Skeletal muscle cell (primary cell): ENCODE measurements around the gene TRPM2.
"Not testable (repeated sequence)": the region's sequence is repeated elsewhere in the genome, so short reads cannot be mapped to it uniquely, and the experiment has no call there.

Experiments
- DNase-seq: peaks from one replicate; pipeline ENCODE4 v3.0.0-alpha.2; 2010; ENCODE audit warnings: low read depth
- H3K4me3 ChIP-seq: 2 replicates; pipeline ENCODE4 v1.5.1; 2011; ENCODE audit warnings: low read depth, mild to moderate bottlenecking, control low read depth, low read length, moderate library complexity

The TRPM2 gene

DNA sequence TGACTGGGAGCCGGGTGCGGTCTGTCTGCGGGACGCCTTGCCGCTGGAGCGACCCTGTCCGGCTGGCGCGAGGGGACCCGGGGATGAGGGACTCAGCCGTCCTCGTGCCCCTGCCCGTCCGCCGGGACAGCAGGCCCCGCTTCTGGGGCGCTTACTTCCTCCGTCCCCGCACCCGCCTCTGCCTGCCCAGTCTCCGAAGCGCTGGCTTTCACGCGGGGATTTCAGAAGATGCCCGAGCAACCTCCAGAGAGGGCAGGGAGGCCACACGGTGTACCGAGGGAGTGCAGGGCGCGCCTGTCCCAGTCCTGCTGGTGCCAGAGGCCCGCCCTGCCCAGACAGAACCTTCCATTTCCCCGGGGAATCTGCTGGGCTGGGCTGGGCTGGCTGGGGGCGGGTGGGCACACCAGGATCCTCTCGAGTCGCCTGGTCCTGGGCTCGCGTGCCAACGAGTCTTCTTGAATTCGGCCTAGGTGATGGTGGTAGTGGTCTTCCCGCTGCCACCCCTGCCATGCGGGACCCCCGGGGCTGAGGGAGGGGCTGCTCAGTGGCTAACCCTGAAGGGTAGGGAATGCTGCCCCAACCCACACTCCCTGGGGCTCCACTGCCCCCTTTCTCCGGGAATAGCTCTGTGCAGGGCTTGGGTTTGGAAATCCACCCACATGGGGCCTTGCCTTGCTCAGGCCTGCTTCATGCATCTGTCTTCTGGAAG is 2.5 kb upstream of the TRPM2 start:
- DNase-seq, result no peak
- H3K4me3 ChIP-seq, result no peak overlapping the region

DNA sequence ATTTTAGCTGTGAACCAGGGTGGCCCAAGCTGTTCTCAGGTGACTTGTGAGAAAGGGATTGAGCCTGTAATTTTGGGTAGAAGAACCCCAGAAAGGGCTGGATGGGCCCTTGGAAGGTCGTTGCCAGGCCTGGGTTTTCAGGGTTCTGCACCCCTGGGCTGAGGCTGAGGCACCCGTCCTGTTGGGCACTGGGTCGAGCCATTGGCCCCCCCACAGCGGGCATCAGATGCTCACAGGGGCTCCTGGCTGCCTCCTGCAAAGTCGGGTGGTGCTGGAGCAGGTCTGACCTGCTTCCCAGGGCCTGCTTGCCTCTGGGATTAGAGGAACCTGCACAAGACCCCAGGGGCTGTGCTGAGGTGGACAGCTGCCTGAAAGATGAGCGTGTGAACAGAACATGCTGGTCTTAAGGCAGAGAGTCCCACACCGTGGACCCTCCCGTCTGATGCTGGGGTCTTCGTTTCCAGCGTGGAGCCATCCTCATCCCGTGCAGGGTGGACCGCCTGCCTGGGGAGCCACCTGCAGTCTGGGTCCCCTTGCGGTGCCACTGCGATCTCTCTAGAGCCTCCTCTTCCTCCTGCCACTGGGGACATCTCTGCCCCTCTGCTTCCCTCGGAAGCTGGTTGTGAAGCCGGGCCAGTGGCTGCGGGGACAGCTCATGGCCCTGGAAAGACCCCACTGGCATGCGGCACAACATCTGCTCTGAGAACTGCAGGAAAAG is 1.7 kb upstream of the TRPM2 start:
- no peak overlapping the region for H3K4me3 ChIP-seq
- DNase-seq, result no peak

DNA sequence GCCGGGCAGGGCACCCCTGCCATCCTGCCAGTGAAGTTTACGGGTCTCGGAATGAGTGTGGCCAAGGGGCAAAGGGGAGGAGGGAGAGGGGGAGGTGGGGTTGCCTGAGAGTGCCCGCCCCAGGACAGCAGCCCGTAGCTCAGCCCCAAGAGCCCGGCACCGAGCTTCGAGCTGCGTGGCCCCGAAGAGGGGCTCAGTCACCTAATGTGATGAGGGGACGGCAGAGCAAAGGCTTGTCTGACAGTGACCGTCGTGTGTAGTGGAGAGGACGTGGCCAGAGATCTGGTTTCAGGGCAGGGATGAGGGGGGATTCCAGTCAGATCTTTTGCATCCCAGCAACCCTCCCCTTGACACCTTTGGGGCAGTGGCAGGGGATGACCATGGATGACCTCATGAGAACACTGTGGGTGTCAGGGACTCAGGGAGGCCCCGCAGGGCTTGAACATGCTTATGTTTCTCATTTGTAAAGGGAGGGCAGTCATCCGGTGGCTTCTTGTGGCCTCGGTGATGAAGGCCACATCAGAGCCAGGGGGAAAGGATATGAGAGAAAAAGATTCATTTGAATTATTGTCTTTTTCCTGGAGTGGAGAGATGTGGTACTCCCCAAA is 1.1 kb upstream of the TRPM2 start:
- H3K4me3 ChIP-seq, result no peak overlapping the region
- DNase-seq, result no peak

DNA sequence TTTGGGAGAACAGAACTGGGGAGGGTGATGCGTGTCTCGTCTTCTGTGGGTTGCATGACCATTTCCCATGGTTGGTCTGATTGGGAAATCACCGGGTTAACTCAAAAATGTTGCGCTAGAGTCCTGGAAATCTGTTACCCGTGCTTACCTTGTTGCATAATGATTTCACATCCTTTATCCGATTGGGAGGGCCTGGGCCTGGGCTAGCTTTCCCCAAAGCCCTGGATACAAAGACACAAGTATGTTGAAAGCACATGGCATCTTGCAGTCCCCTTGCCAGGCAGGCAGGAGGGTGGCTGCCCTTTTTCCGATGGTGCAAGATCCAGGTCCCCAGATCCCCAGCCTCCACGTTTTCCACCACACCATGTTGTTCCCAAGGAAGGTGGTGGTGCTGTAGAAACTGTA is 582 bp downstream of the TRPM2 start:
- no peak for DNase-seq
- H3K4me3 ChIP-seq, result no peak overlapping the region

DNA sequence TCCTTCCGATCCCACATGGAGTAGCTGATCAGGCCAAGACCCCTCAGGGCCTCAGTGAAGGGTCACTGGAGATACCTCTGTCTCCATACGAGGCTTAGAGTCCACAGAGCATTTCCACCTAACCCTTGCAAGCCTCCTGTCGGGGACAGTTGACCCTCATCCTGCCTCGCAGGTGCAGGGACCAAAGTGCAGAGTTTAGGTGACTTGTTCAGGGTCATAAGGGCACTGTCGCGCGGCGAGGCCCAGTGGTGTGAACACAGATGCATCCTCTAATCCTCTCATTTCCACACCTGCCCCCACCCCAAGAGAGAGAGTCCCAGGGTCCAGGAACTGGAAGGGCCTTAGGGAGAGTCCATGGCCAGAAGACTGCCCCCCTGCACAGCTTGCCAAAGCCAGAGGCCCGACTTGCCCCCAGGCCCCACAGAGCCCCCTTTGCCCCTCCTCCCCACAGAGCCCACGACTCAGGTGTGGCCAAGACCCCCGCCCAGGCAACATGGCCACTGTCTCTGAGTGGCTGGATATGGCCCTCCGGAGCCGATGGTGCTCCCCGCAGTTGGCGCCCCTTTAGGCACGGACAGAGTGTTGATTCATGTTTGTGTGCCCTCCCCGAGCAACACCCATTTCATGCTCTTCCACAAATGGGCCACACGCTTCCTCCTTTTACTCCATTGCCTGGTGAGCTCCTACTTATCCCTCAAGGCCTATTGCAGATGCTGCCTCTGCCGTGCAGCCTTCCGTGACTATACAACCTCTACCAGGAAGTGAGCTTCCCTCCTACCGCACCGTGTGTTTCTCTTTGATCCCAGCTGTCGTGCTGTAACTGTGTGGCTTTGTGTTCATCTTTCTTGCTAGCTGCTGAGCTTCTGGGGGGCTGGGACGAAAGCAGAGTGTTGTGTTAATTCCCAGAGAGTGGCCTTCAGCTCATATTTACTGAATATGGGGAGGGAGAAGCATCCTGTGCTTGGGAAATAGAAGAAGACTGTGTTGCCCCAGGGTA is 1.7 kb downstream of the TRPM2 start:
- H3K4me3 ChIP-seq, result no peak overlapping the region
- no peak for DNase-seq

DNA sequence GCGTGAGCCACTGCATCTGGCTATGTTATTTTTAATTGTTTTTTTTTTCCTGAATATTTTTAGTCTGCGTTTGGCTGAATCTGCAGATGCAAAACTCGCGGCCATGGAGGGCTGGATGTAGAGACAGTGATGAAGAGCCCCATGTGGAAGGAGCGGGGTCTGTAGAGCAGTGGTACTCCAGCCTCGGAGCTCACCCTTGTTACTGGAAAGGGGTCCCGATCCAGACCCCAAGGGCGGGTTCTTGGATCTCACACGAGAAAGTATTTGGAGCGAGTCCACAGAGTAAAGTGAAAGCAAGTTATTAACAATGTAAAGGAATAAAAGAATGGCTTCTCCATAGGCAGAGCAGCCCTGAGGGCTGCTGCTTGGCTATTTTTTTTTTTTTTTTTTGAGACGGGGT is 2.7 kb downstream of the TRPM2 start:
- no peak overlapping the region for H3K4me3 ChIP-seq
- no peak for DNase-seq

DNA sequence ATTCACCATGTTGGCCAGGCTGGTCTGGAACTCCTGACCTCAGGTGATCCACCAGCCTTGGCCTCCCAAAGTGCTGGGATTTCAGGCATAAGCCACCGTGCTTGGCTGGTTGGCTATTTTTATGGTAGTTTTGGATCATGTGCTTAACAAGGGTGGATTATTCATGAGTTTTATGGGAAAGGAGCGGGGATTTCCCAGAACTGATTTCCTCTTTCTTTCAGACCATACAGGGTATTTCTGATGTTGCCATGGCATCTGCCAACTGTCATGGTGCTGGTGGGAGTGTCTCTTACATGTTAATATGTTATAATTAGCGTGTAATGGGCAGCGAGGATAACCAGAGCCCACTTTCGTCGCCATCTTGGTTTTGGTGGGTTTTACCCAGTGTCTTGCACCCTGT is 3.2 kb downstream of the TRPM2 start:
- no peak overlapping the region for H3K4me3 ChIP-seq
- DNase-seq, result no peak

DNA sequence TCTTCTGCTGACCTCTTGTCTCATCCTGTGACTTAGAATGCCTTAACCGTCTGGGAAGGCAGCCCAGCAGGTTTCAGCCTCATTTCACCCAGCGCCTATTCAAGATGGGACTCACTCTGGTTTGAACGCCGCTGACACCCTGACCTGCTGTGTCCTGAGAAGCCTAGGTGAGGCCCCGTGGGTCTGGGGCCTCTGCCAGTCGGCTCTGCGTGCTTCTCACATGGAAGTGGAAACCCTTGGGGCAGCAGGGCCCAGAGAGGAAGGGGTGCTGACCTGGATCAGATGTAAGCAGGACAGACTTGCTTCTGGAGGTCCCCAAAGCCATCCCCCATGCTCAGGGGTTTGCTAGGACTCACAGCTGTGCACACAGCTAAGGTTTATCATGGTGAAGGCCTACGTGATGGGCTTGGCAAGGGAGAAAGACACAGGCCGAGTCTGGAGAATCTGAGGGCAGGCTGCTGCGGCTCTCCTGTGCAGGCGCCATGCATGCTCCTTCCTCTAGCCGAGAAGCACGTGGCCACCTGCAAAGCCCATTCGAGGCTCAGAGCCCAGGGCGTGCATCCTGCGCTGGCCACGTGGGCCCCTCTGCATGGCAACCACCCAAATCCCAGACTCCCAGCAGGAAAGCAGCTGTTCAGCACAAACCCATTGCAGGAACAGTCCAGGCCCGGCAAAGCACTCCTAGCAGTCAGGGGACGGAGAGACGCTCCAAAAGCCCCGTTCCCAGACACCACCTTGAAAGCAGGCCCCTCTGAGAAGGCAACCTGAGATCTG is 3.8 kb downstream of the TRPM2 start:
- no peak overlapping the region for H3K4me3 ChIP-seq
- DNase-seq, result no peak

DNA sequence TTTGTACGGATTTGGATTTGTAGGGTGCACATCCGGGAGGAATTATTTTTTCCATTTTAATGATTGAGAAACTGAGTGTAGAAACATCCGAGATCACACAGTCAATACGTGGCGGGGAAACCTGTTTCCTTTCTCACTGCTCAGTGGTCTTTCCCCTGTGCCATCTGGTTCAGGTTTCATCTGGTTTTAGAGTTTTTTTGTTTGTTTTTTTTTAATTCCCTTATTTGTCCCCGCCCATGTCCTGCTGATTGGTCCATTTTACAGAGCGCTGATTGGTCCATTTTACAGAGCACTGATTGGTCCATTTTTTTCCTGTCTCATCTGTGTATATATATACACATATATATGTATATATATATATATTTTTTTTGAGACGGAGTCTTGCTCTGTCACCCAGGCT is 6.0 kb downstream of the TRPM2 start:
- no peak for DNase-seq

DNA sequence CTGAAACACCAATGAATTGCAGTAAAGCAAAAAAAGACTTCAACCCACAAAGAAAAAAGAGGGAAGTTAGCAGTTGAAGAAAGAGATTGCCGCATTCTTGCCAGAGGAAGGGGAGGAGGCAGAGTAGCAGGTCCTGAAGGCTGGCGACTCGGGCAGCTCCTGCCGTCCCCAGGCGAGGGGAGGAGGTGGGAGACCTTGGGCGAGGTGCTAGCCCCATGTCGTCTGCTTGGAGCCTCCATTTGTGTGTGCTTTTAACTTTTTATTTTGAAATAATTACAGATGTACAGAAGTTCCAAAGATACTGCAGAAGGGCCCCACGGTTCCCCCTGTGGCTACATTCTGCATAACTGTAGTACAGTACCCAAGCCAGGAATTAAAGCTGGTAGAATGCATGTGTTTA is 6.7 kb downstream of the TRPM2 start:
- DNase-seq, result no peak
- H3K4me3 ChIP-seq, result no peak overlapping the region

More for the DNA sequence above, 6.0 kb downstream of the TRPM2 start:
- no peak overlapping the region for H3K4me3 ChIP-seq

DNA sequence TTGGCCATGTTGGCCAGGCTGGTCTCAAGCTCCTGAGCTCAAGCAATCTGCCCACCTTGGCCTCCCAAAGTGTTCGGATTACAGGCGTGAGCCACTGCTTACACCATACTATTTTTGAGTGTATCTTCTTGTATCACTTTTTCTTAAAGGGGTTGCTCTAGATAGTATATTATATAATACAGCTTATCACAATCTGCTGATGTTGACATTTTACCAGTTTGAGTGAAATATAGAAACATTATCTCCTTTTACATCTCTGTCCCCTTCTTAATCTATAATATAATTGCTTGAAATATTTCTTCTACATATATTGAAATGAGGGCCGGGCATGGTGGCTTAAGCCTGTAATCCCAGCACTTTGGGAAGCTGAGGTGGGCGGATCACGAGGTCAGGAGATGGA is 8.5 kb downstream of the TRPM2 start:
- H3K4me3 ChIP-seq, DNase-seq: not testable (repeated sequence)

DNA sequence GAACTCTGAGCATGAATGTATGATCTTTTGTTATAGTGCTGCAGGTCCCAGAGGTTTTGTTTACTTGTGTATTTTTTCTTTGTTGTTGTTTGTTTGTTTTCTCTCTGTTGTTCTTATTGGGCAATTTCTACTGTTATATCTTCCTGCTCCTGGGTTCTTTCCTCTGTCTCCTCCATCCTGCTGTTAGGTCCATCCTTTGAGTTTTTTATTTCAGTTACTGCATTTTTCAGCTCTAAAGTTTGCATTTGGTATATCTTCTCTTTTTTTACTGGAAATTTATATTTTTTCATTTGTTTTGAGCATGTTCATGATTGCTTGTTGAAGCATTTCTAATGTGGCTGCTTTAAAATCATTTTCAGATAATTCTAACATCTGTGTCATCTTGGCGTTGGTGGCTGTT is 9.9 kb downstream of the TRPM2 start:
- no peak overlapping the region for H3K4me3 ChIP-seq
- DNase-seq, result no peak

DNA sequence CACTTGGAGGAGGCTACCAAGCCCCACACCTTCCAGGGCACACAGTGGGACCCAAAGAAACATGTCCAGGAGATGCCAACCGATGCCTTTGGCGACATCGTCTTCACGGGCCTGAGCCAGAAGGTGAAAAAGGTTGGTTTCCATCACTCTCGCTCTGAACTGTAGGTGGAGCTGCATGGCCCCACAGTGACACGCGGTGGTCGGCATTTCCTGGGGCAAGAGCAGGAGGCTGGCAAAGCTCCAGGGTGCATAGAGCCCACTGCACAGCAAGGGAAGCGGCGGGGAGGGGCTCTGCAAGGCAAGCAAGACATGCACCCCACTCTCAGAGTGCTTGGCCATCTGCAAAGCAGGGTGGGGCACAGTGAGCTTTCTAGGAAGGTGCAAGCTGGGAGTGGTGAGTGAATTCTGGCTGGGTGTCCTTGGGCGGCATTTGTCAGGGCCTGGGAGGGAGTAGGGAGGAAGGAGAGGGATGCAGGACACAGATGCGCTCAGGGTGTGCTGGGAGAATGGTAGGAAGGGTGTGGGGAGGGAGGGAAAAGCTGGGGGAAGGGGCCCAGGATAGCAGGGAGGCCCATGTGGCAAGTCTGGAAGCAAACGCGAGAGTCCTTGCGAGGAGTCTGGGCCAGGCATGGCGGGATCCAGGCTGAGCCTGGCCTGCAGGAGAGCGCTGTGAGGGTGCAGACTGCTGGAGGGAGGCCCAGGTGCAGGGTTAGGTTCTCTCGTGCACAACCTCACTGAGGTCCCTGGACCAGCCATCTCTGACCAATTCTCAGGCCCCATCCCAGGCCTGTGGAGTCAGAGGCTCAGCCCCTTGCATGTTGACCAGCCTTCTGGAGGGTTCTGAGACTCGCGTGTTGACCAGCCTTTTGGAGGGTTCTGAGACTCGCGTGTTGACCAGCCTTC is 11.0 kb downstream of the TRPM2 start:
- no peak for DNase-seq

DNA sequence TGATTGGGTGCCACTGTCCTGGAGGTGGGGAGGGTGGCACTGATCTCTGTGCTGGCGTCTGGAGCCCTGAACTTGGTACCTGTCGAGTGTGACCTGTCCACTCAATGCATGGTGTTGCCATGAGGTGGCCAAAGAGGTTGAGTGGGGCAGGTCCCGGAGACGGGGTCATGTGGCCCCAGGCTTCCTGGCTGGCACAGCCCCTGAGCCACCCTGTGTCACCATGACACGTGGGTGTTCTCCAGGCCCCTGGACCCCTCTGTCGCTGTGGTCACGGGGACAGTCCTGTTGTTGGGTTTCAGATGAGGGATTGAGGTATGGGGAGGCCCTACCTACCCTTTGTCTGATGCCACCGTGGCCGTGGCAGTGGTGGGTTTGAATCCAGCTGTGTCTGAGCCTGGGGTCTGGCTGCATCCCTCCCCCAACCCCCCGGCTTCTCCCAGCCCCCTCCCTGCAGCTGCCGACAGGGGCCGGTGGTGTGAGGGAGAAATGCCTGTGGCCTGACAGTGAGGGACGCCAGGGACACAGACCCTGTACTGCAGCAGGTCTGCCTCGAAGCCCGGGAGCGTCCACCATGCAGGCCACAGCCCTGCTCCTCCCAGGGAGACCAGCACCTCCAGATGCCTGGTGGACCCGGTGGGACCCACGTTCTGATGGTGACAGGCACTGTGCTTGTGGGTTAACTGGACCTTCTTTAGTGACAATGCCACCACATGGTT is 12.0 kb downstream of the TRPM2 start:
- H3K4me3 ChIP-seq, result no peak overlapping the region
- no peak for DNase-seq

More for the DNA sequence above, 11.0 kb downstream of the TRPM2 start:
- no peak overlapping the region for H3K4me3 ChIP-seq

DNA sequence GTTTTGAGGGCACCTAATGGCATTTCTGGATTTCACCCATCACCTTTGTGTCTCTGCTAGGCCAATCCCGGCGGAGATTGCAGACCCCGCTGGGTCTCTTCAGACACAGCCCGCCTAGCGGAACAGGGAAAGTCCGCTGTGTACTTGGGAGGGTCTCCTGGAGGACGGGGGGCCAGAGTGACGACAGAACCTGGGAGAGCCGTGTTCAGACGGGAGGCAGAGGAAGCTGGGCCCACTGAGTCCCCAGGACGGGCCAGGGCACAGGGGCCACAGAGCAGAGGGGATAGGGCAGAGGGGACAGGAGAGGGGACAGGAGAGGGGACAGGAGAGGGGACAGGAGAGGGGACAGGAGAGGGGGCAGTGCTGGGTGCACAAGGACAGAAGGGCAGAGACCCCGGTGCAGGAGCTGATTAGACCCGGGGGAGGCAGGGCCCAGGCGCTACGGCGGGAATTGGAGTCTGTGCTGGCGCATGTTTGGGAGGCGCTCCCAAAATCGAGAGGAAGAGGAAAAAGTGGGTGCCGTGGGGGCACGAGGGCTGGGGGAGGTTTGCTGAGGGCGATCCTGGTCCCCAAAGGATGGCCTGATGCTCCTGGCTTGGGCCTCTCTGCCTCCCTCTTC is 12.7 kb downstream of the TRPM2 start:
- H3K4me3 ChIP-seq, result no peak overlapping the region
- no peak for DNase-seq

DNA sequence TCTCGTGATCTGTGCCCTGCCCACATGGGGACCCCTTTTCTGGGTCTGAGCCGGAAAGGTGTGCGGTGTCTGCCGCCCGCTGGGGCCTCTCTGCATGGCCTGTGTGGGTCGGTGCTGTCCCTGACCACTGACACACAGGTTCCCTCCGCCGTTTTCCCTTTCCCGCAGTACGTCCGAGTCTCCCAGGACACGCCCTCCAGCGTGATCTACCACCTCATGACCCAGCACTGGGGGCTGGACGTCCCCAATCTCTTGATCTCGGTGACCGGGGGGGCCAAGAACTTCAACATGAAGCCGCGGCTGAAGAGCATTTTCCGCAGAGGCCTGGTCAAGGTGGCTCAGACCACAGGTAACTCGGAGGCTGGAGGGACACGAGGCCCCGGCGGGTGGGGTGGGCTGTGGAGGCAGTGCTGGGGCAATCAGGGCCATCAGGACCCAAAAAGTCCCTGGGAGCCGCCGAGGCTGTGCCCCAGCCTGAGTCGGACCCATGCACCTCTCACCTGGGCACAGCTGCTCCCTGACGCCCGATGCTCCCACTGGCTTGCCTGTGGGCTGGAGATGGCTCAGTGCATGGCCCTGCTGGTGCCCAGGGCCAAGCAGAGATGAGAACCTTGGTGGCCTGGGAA is 13.3 kb downstream of the TRPM2 start:
- no peak for DNase-seq
- no peak overlapping the region for H3K4me3 ChIP-seq
